Naive thymus-derived CD4-positive, alpha-beta T cell (primary cell): ENCODE measurements around the gene PRSS8. TPM values are rescaled to one million over a fixed set of nuclear protein-coding genes. Genes with fewer than 3 reads are reported as not detected.
"Not testable (repeated sequence)": the region's sequence is repeated elsewhere in the genome, so short reads cannot be mapped to it uniquely, and the experiment has no call there.

Experiments
- ATAC-seq: fragments of 150-1000 bp; cut with Tn5 transposase; 2 replicates; pipeline ENCODE4 v1.10.0; 2021; ENCODE audit warnings: mild to moderate bottlenecking, moderate library complexity
- CTCF ChIA-PET: fragments of 350-600 bp; sonication (Branson Sonifier 250); formaldehyde crosslinking; loops from one replicate; lab custom pipeline; 2021; ENCODE audit warnings: antibody characterized with exemption; lab: Charles Lee
- POLR2A ChIA-PET: fragments of 350-600 bp; sonication (Branson Sonifier 250); formaldehyde crosslinking; loops from one replicate; lab custom pipeline; 2021; ENCODE audit warnings: antibody characterized with exemption, inconsistent platforms; lab: Charles Lee
- DNase-seq, 9 donors: peaks; one replicate each; pipeline versions ENCODE4 v3.0.0 to v3.0.0-alpha.2; 2020 to 2022; ENCODE audit warnings: mixed read lengths in 1 of 9
- H3K27ac ChIP-seq: one replicate; pipeline ENCODE4 v1.7.0; 2013; ENCODE audit warnings: mild to moderate bottlenecking, low read depth, low read length, moderate library complexity
- H3K27me3 ChIP-seq, 2 donors: one replicate each; pipeline ENCODE4 v1.7.0; 2013; ENCODE audit warnings: low read length in 2 of 2, mild to moderate bottlenecking in 2 of 2, moderate library complexity in 2 of 2; ENCODE audit not compliant: control insufficient read depth in 2 of 2, insufficient read depth in 2 of 2
- H3K36me3 ChIP-seq, 3 experiments: 1 replicate in 2 of 3; 2 replicates in 1 of 3; pipeline ENCODE4 v1.7.0; 2013; ENCODE audit warnings: low read length in 3 of 3, mild to moderate bottlenecking in 3 of 3, moderate library complexity in 1 of 3; ENCODE audit not compliant: insufficient read depth in 3 of 3, control insufficient read depth in 2 of 3
- H3K4me1 ChIP-seq, 2 donors: one replicate each; pipeline ENCODE4 v1.7.0; 2013; ENCODE audit warnings: low read length in 2 of 2, mild to moderate bottlenecking in 2 of 2, moderate library complexity in 1 of 2; ENCODE audit not compliant: control insufficient read depth in 2 of 2, insufficient read depth in 2 of 2
- H3K4me3 ChIP-seq: 2 replicates; pipeline ENCODE4 v1.7.0; 2013; ENCODE audit warnings: mild to moderate bottlenecking, low read length
- H3K9me3 ChIP-seq, 3 experiments: 1 replicate in 2 of 3; 2 replicates in 1 of 3; pipeline ENCODE4 v1.7.0; 2013; ENCODE audit warnings: low read length in 3 of 3; ENCODE audit not compliant: control insufficient read depth in 2 of 3
- H3K27ac Mint-ChIP-seq, 9 donors: one replicate each; pipeline ENCODE4 v1.8.0; 2020 to 2022; ENCODE audit warnings: mixed read lengths in 9 of 9, mild to moderate bottlenecking in 8 of 9, moderate library complexity in 5 of 9, inconsistent platforms in 2 of 9
- H3K27me3 Mint-ChIP-seq, 5 donors: one replicate each; pipeline ENCODE4 v1.8.0; 2021 to 2022; ENCODE audit warnings: mixed read lengths in 5 of 5, mild to moderate bottlenecking in 1 of 5
- H3K36me3 Mint-ChIP-seq, 5 donors: one replicate each; pipeline ENCODE4 v1.8.0; 2020 to 2022; ENCODE audit warnings: mixed read lengths in 5 of 5, mild to moderate bottlenecking in 3 of 5, inconsistent platforms in 1 of 5
- H3K4me1 Mint-ChIP-seq, 7 donors: one replicate each; pipeline ENCODE4 v1.8.0; 2020 to 2022; ENCODE audit warnings: mixed read lengths in 7 of 7, mild to moderate bottlenecking in 3 of 7, inconsistent platforms in 1 of 7
- H3K4me3 Mint-ChIP-seq, 10 donors: one replicate each; pipeline ENCODE4 v1.8.0; 2020 to 2022; ENCODE audit warnings: mild to moderate bottlenecking in 10 of 10, mixed read lengths in 10 of 10, moderate library complexity in 6 of 10, inconsistent platforms in 2 of 10
- H3K9me3 Mint-ChIP-seq, 11 donors: one replicate each; pipeline ENCODE4 v1.8.0; 2020 to 2022; ENCODE audit warnings: mixed read lengths in 11 of 11, mild to moderate bottlenecking in 4 of 11, inconsistent platforms in 1 of 11, moderate library complexity in 1 of 11
- intact Hi-C, 2 donors: fragments of 100-400 bp; cut with micrococcal nuclease; formaldehyde crosslinking; loops; one replicate each; pipeline ENCODE4 v1.15.1; 2023
- polyA plus RNA-seq, 2 donors: library from polyadenylated mRNA; unstranded; fragments of 300-500 nt; fragmentation: Illumina TruSeq; gene quantifications; one replicate each; pipeline ENCODE4 v1.2.3, GENCODE V29; 2021
- total RNA-seq, 6 experiments: library from RNA in 5 of 6; stranded (reverse) in 5 of 6; gene quantifications; 1 replicate in 5 of 6; 2 replicates in 1 of 6; pipeline ENCODE4 v1.2.3 and lab custom pipeline; 2021 to 2026

Gene PRSS8
- total and polyA plus RNA-seq, 7 experiments from 2014 or later = not detected

DNA sequence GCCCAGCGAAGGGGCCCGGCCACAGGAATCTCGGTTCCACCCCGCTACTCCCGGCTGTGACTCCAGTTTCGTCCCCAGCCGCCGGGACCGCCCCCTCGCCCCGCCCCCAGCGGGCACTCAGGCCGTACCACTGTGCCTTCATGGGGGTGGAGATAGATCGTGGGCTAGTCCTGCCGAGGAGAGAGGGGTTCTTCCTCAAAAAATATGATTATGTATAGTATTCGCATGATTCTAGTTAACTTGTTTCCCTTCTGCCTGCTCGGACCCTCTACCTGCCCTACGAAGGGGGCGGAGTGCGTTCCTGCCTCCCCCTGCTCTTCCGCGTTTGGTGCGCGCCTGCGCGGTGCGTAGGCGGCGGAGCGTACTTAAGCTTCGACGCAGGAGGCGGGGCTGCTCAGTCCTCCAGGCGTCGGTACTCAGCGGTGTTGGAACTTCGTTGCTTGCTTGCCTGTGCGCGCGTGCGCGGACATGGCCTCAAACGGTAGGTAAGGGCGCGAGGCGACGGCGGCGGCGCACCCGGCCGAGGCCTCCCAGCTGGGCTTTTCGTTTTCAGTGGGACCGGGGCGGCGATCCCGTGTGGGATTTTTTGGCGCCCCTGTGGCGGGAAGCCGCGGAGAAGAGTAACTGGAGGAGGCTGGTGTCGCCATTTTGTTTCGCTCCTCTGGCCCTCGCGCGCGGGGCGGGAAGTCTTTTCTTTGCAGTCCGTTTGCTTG is 44.4 kb upstream of the PRSS8 start, which contains the start of gene FUS:
Gene FUS, plus strand, starts transcription at position 393 of the 713 bp plus-strand sequence. Its CDS starts 76 bp downstream, at position 469.
- DNase-seq (peak; percentile 88 to 97 (median 95)), ATAC-seq (peak; percentile 87)
- Histone ChIP-seq H3K36me3 (peaks cover 10 to 40% (median 15%) of the 10 kb centered on the region in 3 experiments), H3K9me3 (no peaks in the 10 kb centered on the region), H3K4me3 (peak within 1 kb of the TSS; percentile 76), H3K27me3 (no peaks in the 10 kb centered on the region), H3K4me1 (peaks cover 56% of the 10 kb centered on the region in 2 donors), H3K27ac (peak within 1 kb of the TSS; percentile 90)
- Mint-ChIP-seq H3K4me1 (peaks cover 49 to 72% (median 56%) of the 10 kb centered on the region in 7 donors), H3K36me3 (peaks cover 14 to 42% (median 33%) of the 10 kb centered on the region in 5 donors), H3K4me3 (peak within 1 kb of the TSS; percentile 92 to 99 (median 96)), H3K27ac (peak within 1 kb of the TSS; percentile 96 to 100 (median 99)), H3K27me3 (peaks cover 0 to 3% (median 0%) of the 10 kb centered on the region in 5 donors), H3K9me3 (peaks cover 0 to 17% (median 0%) of the 10 kb centered on the region in 11 donors)
- CTCF ChIA-PET = interaction anchor here (0.8 to 4.3 kb wide), 3 partner anchors 18 to 106 kb away, joined by 3 to 27 read pairs (median 3); partner anchors contain the start of genes ZNF646 and ZNF668
- POLR2A ChIA-PET = interaction anchor here (0.5 to 6.3 kb wide), 46 partner anchors 9 to 1112 kb away, joined by 3 to 183 read pairs (median 6); partner anchors contain the start of genes ARMC5, BCKDK, FBRS and KAT8
- intact Hi-C loops = loop anchor here (1.0 to 10.0 kb wide), 15 partner anchors 21 to 689 kb away; partner anchors contain the start of genes ARMC5 (in 2 of the 2), KAT8 (in 2 of the 2), STX4 (in 2 of the 2) and ZNF646 (in 2 of the 2)

- Histone ChIP-seq H3K27me3 (no peaks in the 10 kb centered on the region), H3K4me1 (peaks cover 53 to 56% of the 10 kb centered on the region in 2 donors), H3K27ac (peak overlapping the region; percentile 90), H3K4me3 (peak overlapping the region; percentile 76), H3K36me3 (peaks cover 10 to 35% (median 15%) of the 10 kb centered on the region in 3 experiments), H3K9me3 (no peaks in the 10 kb centered on the region)
- H3K9me3 Mint-ChIP-seq = peaks cover 0 to 14% (median 0%) of the 10 kb centered on the region in 11 donors
- H3K27me3 Mint-ChIP-seq = peaks cover 0 to 3% (median 0%) of the 10 kb centered on the region in 5 donors
- H3K36me3 Mint-ChIP-seq = peaks cover 14 to 38% (median 29%) of the 10 kb centered on the region in 5 donors
- no peak for ATAC-seq
- CTCF ChIA-PET = interaction anchor here (1.3 to 4.3 kb wide), 2 partner anchors 19 to 36 kb away, joined by 3 to 27 read pairs; no protein-coding TSS in a partner anchor
- H3K27ac Mint-ChIP-seq = peak overlapping the region; percentile 88 to 100 (median 99)
- H3K4me3 Mint-ChIP-seq = peak overlapping the region; percentile 92 to 99 (median 96)
- intact Hi-C loops = loop anchor here (1.0 to 5.0 kb wide), 4 partner anchors 20 to 688 kb away; partner anchors contain the start of gene STX4 (in 1 of the 2)
- DNase-seq = no peak
- H3K4me1 Mint-ChIP-seq = peaks cover 43 to 67% (median 52%) of the 10 kb centered on the region in 7 donors
- POLR2A ChIA-PET = interaction anchor here (0.5 to 6.3 kb wide), 43 partner anchors 8 to 1111 kb away, joined by 3 to 183 read pairs (median 6); partner anchors contain the start of genes ARMC5, BCKDK, FBRS and KAT8
These were observed 43.8 kb upstream of the PRSS8 start for GRCh38 chr16:31179219-31179746.

DNA sequence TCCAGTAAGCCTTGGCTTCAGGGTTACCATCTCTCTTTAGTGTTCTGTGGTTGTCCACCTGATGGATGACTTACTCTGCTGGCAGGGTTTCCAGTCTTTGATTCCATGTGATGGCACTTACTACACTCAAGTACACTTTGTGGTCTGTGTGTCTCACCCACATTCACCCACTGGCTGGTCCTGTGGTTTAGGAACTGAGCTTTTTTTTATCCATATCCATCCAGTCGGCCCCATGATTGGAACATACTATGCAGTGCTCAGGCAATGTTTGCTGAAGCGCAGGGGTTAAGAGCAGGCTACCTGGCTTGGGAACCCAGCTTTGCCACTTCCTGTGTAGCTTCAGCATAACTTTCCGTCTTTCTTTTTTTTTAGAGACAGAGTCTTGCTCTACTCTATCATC is 41.6 kb upstream of the PRSS8 start:
- DNase-seq (peak in 8 of 9 donors; percentile 50 to 74 (median 68)), ATAC-seq (peak; percentile 12)
- Histone ChIP-seq H3K36me3 (peaks cover 0 to 13% (median 0%) of the 10 kb centered on the region in 3 experiments), H3K27ac (peak overlapping the region; percentile 90), H3K4me1 (peaks cover 32 to 35% of the 10 kb centered on the region in 2 donors), H3K9me3 (no peaks in the 10 kb centered on the region), H3K4me3 (peak overlapping the region; percentile 38), H3K27me3 (no peaks in the 10 kb centered on the region)
- intact Hi-C loops = loop anchor here in 1 of 2 donors (1.0 to 5.0 kb wide), 2 partner anchors 18 to 690 kb away; no protein-coding TSS in a partner anchor
- peaks cover 0 to 3% (median 0%) of the 10 kb centered on the region in 5 donors for H3K27me3 Mint-ChIP-seq
- H3K9me3 Mint-ChIP-seq = peaks cover 0 to 12% (median 0%) of the 10 kb centered on the region in 11 donors
- peaks cover 6 to 19% (median 9%) of the 10 kb centered on the region in 5 donors for H3K36me3 Mint-ChIP-seq
- H3K27ac Mint-ChIP-seq = peak overlapping the region; percentile 75 to 100 (median 91)
- POLR2A ChIA-PET = interaction anchor here (0.6 to 6.3 kb wide), 20 partner anchors 9 to 747 kb away, joined by 3 to 183 read pairs (median 4); partner anchors contain the start of genes ARMC5, DCTPP1, KAT8 and PYCARD
- CTCF ChIA-PET = interaction anchor here (0.7 to 4.3 kb wide), 7 partner anchors 9 to 684 kb away, joined by 3 to 27 read pairs (median 4); no protein-coding TSS in a partner anchor
- peak overlapping the region; percentile 76 to 99 (median 90) for H3K4me3 Mint-ChIP-seq
- H3K4me1 Mint-ChIP-seq = peaks cover 23 to 45% (median 31%) of the 10 kb centered on the region in 7 donors

- H3K27me3 Mint-ChIP-seq, H3K9me3 Mint-ChIP-seq, H3K4me1 Mint-ChIP-seq, CTCF ChIA-PET, H3K9me3 ChIP-seq, H3K4me3 ChIP-seq, H3K27ac Mint-ChIP-seq, H3K27me3 ChIP-seq, DNase-seq, POLR2A ChIA-PET, H3K36me3 Mint-ChIP-seq, H3K4me3 Mint-ChIP-seq, H3K4me1 ChIP-seq, H3K27ac ChIP-seq, intact Hi-C loops, ATAC-seq, H3K36me3 ChIP-seq: not testable (repeated sequence)
These were observed 34.5 kb upstream of the PRSS8 start for GRCh38 chr16:31170048-31170447.

DNA sequence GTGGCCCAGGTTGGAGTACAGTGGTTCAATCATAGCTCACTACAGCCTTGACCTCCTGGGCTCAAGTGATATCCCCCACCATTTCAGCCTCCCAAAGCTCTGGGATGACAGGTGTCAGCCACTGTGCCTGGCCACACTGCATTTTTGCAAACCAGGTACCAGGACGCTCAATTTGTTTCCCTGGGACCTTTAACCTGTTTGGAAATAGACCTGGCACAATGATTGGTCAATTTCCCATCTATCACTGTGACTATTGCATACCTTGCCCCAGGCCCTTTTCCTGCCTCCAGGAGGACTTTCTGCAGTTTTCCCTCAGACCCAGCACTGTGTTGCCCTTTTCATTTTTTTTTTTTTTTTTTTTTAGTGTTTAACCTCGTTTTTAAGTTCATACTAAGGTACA is 33.3 kb upstream of the PRSS8 start:
- Mint-ChIP-seq H3K4me1 (peaks cover 0 to 3% (median 0%) of the 10 kb centered on the region in 7 donors), H3K36me3 (no peaks in the 10 kb centered on the region), H3K27ac (no peak overlapping the region), H3K27me3 (peaks cover 0 to 3% (median 0%) of the 10 kb centered on the region in 5 donors), H3K9me3 (no peaks in the 10 kb centered on the region), H3K4me3 (no peak overlapping the region)
- H3K4me3 ChIP-seq = no peak overlapping the region
- ChIA-PET POLR2A (interaction anchor here (0.6 to 1.2 kb wide), 3 partner anchors 9 to 33 kb away, joined by 3 to 4 read pairs (median 4); partner anchors contain the start of genes FUS and PYCARD), CTCF (interaction anchor here (1.9 kb wide), 1 partner anchor 9 kb away, joined by 7 read pairs; no protein-coding TSS in a partner anchor)
- no peaks in the 10 kb centered on the region for H3K27me3 ChIP-seq
- no peak for ATAC-seq
- no peak overlapping the region for H3K27ac ChIP-seq
- intact Hi-C loops = no loop called here
- no peaks in the 10 kb centered on the region for H3K9me3 ChIP-seq
- no peaks in the 10 kb centered on the region for H3K36me3 ChIP-seq
- no peaks in the 10 kb centered on the region for H3K4me1 ChIP-seq
- DNase-seq = no peak

GRCh38 chr16:31167315-31167714 is 31.8 kb upstream of the PRSS8 start:
- Mint-ChIP-seq H3K4me1 (peaks cover 0 to 3% (median 0%) of the 10 kb centered on the region in 7 donors), H3K4me3 (no peak overlapping the region), H3K9me3 (no peaks in the 10 kb centered on the region), H3K27ac (no peak overlapping the region), H3K36me3 (no peaks in the 10 kb centered on the region), H3K27me3 (peaks cover 0 to 3% (median 0%) of the 10 kb centered on the region in 5 donors)
- no peaks in the 10 kb centered on the region for H3K9me3 ChIP-seq
- intact Hi-C loops = no loop called here
- DNase-seq (no peak), ATAC-seq (no peak)
- POLR2A ChIA-PET = interaction anchor here (0.7 to 1.4 kb wide), 3 partner anchors 10 to 537 kb away, joined by 3 to 8 read pairs (median 3); no protein-coding TSS in a partner anchor
- H3K27ac ChIP-seq = no peak overlapping the region
- CTCF ChIA-PET = interaction anchor here (0.5 to 1.9 kb wide), 3 partner anchors 10 to 24 kb away, joined by 3 to 7 read pairs (median 7); no protein-coding TSS in a partner anchor
- no peak overlapping the region for H3K4me3 ChIP-seq
- H3K27me3 ChIP-seq = no peaks in the 10 kb centered on the region
- no peaks in the 10 kb centered on the region for H3K36me3 ChIP-seq
- H3K4me1 ChIP-seq = no peaks in the 10 kb centered on the region
